PC-9 (cell line): ENCODE results near the gene TAMALIN. TPM values are rescaled to one million over a fixed set of nuclear protein-coding genes. Genes with fewer than 3 reads are reported as not detected.

Experiments used
- BruUV-seq: library from RNA; stranded (reverse); fragments of 400-500 nt; replicated peaks from 2 replicates; lab custom pipeline; 2021; lab: Mats Ljungman, UMichigan
- CTCF ChIA-PET: fragments of 300-600 bp; sonication (Branson Sonifier 250); formaldehyde crosslinking; loops from one replicate; lab custom pipeline; 2022; ENCODE audit warnings: antibody characterized with exemption; lab: Charles Lee
- POLR2A ChIA-PET: fragments of 300-600 bp; sonication (Branson Sonifier 250); formaldehyde crosslinking; loops from one replicate; lab custom pipeline; 2022; ENCODE audit warnings: antibody characterized with exemption; ENCODE audit not compliant: unreplicated experiment; lab: Charles Lee
- DNase-seq, 2 experiments: peaks; one replicate each; pipeline versions ENCODE4 v3.0.0 to v3.0.0-alpha.2; 2015 to 2022; ENCODE audit warnings: mixed read lengths in 1 of 2
- H2AFZ ChIP-seq: fragments of 200-600 bp; sonication (generic); 2 replicates; pipeline ENCODE4 v1.8.1; 2017; ENCODE audit warnings: antibody characterized with exemption
- H3F3A ChIP-seq: fragments of 200-600 bp; sonication (generic); 2 replicates; pipeline ENCODE4 v1.8.1; 2017; ENCODE audit warnings: antibody characterized with exemption, mild to moderate bottlenecking, low read depth; ENCODE audit not compliant: insufficient read depth
- H3K27ac ChIP-seq: fragments of 200-600 bp; sonication (generic); 2 replicates; pipeline ENCODE4 v1.6.1; 2016; ENCODE audit warnings: mixed run types
- H3K27me3 ChIP-seq: fragments of 200-600 bp; sonication (generic); 2 replicates; pipeline ENCODE4 v1.6.1; 2016; ENCODE audit warnings: low read depth, mixed run types; ENCODE audit not compliant: insufficient read depth
- H3K36me3 ChIP-seq: fragments of 200-600 bp; sonication (generic); 2 replicates; pipeline ENCODE4 v1.6.1; 2016; ENCODE audit warnings: low read depth, mixed run types
- H3K4me1 ChIP-seq: fragments of 200-600 bp; sonication (generic); replicated peaks from 2 replicates; pipeline ENCODE4 v1.6.1; 2016; ENCODE audit warnings: mixed run types; ENCODE audit not compliant: insufficient read depth
- H3K4me2 ChIP-seq: fragments of 200-600 bp; sonication (generic); 2 replicates; pipeline ENCODE4 v1.6.1; 2017; ENCODE audit warnings: mixed run types
- H3K4me3 ChIP-seq: fragments of 200-600 bp; sonication (generic); 2 replicates; pipeline ENCODE4 v1.6.1; 2016; ENCODE audit warnings: mixed run types
- H3K79me2 ChIP-seq: fragments of 200-600 bp; sonication (generic); 2 replicates; pipeline ENCODE4 v1.6.1; 2017; ENCODE audit warnings: low read depth, mixed run types
- H3K9me2 ChIP-seq: fragments of 200-600 bp; sonication (generic); 2 replicates; pipeline ENCODE4 v1.8.1; 2017; ENCODE audit warnings: mild to moderate bottlenecking; ENCODE audit not compliant: insufficient read depth
- H3K9me3 ChIP-seq: fragments of 200-600 bp; sonication (generic); 2 replicates; pipeline ENCODE4 v1.8.1; 2016; ENCODE audit warnings: low read depth; ENCODE audit not compliant: insufficient read depth
- H4K20me1 ChIP-seq: fragments of 200-600 bp; sonication (generic); 2 replicates; pipeline ENCODE4 v1.8.1; 2017; ENCODE audit not compliant: insufficient read depth
- CTCF ChIP-seq: fragments of 200-600 bp; sonication (generic); conservative IDR thresholded peaks from 2 replicates; pipeline ENCODE4 v1.6.1; 2017; ENCODE audit warnings: mixed run types, antibody characterized with exemption, mild to moderate bottlenecking, moderate library complexity
- EZH2 ChIP-seq: fragments of 200-600 bp; sonication (generic); IDR thresholded peaks from 2 replicates; pipeline ENCODE4 v1.8.0; 2017; ENCODE audit warnings: antibody characterized with exemption, low read depth
- intact Hi-C: fragments of 100-400 bp; cut with micrococcal nuclease; formaldehyde crosslinking; loops from one replicate; pipeline ENCODE4 v1.10.0; 2022; ENCODE audit not compliant: unreplicated experiment
- total RNA-seq: library from RNA; stranded (reverse); gene quantifications from 2 replicates; pipeline ENCODE4 v1.2.3, GENCODE V29; 2021

TAMALIN gene
- total RNA-seq, 1 experiment from 2014 or later: not detected

GRCh38 chr12:52041695-52042123 is 35.0 kb downstream of the TAMALIN start:
- Histone ChIP-seq H3K36me3 (no peaks in the 10 kb centered on the region), H3K9me2 (no peaks in the 10 kb centered on the region), H3K79me2 (no peaks in the 10 kb centered on the region), H3K4me1 (peaks cover 12% of the 10 kb centered on the region), H2AFZ (no peak overlapping the region), H3K27me3 (no peaks in the 10 kb centered on the region), H3K4me2 (no peak overlapping the region), H3K9me3 (no peaks in the 10 kb centered on the region), H4K20me1 (no peaks in the 10 kb centered on the region), H3K4me3 (no peak overlapping the region), H3F3A (peaks cover 18% of the 10 kb centered on the region; the same call in 1 of the 2 replicates), H3K27ac (no peak overlapping the region)
- TF ChIP-seq CTCF (no peak), EZH2 (no peak)
- BruUV-seq: no TSS peak
- DNase-seq: no peak
- POLR2A ChIA-PET: no interaction called here
- CTCF ChIA-PET: no interaction called here
- intact Hi-C loops: no loop called here

- POLR2A ChIA-PET: no interaction called here
- no TSS peak for BruUV-seq
Measured at GRCh38 chr12:52042706-52043385, 36.1 kb downstream of the TAMALIN start.

More at GRCh38 chr12:52042706-52043385, 36.1 kb downstream of the TAMALIN start:
- Histone ChIP-seq H3K27ac (no peak overlapping the region), H3K9me2 (no peaks in the 10 kb centered on the region), H4K20me1 (no peaks in the 10 kb centered on the region), H3K4me3 (no peak overlapping the region), H3F3A (peaks cover 17% of the 10 kb centered on the region; the same call in 1 of the 2 replicates), H3K9me3 (no peaks in the 10 kb centered on the region), H3K79me2 (no peaks in the 10 kb centered on the region), H2AFZ (no peak overlapping the region), H3K36me3 (no peaks in the 10 kb centered on the region), H3K4me1 (peaks cover 12% of the 10 kb centered on the region), H3K4me2 (no peak overlapping the region), H3K27me3 (no peaks in the 10 kb centered on the region)
- peak in 1 of 2 experiments; percentile 31 for DNase-seq
- CTCF ChIA-PET: no interaction called here
- TF ChIP-seq EZH2 (no peak), CTCF (no peak)
- intact Hi-C loops: no loop called here
